Esophagus muscularis mucosa (tissue), 3 donors: ENCODE results near the gene SMIM43.

Source experiments
- POLR2AphosphoS5 ChIP-seq, 2 donors: sonication (generic); formaldehyde crosslinking; IDR thresholded peaks; one replicate each; pipeline ENCODE4 v1.6.1; 2017; ENCODE audit warnings: antibody characterized with exemption in 2 of 2
- TF ChIP-seq, protein P1 (sequence below), 3 experiments: fragments of 200-600 bp in 2 of 3; fragments of 450-650 bp in 1 of 3; sonication (generic) in 2 of 3; IDR thresholded peaks; one replicate each; pipeline ENCODE4 v1.5.1; 2017 to 2019; ENCODE audit warnings: antibody characterized with exemption in 3 of 3, mild to moderate bottlenecking in 2 of 3, moderate library complexity in 1 of 3

DNA sequence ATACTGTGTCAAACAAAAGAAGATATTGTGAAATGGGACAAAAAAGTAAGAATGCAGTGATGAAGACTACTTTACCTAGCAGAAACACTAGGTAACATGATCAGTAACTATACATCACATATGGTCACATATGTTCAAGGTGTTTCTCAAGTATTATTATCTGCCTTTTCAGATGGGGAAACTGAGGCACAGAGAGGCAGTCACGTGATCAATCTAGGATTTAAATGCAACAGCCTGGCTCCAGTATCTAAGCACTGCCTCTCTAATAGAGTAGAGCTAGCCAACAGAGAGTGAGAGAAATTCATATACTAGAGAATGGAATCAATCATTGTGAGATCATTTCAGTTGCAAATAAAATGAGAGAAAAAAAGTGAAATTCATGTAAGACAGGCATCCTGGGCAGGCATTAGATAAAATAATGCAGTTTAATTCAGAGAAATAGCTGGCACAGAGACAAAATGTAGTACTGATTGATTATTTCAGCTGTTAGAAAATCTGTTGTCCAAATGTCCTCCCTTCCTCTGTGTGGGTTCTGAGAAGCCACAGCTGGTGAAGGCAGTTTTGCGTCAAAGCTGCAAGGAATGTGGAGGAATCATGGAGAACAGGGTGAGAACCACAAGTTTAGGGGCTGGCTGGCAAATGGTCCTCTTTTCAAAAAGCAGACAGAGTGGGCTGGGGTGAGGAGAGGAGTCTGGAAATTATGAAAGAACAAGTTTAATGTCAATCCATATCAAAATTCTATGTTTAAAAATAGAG is 26.0 kb downstream of the SMIM43 start:
- no peak for TF ChIP-seq POLR2AphosphoS5 (IDR thresholded peaks at IDR 0.05)
- TF ChIP-seq, protein P1, sequence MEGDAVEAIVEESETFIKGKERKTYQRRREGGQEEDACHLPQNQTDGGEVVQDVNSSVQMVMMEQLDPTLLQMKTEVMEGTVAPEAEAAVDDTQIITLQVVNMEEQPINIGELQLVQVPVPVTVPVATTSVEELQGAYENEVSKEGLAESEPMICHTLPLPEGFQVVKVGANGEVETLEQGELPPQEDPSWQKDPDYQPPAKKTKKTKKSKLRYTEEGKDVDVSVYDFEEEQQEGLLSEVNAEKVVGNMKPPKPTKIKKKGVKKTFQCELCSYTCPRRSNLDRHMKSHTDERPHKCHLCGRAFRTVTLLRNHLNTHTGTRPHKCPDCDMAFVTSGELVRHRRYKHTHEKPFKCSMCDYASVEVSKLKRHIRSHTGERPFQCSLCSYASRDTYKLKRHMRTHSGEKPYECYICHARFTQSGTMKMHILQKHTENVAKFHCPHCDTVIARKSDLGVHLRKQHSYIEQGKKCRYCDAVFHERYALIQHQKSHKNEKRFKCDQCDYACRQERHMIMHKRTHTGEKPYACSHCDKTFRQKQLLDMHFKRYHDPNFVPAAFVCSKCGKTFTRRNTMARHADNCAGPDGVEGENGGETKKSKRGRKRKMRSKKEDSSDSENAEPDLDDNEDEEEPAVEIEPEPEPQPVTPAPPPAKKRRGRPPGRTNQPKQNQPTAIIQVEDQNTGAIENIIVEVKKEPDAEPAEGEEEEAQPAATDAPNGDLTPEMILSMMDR (IDR thresholded peaks at IDR 0.05) = no peak
